ENCODE data around the gene CHDH.

The CHDH gene

DNA sequence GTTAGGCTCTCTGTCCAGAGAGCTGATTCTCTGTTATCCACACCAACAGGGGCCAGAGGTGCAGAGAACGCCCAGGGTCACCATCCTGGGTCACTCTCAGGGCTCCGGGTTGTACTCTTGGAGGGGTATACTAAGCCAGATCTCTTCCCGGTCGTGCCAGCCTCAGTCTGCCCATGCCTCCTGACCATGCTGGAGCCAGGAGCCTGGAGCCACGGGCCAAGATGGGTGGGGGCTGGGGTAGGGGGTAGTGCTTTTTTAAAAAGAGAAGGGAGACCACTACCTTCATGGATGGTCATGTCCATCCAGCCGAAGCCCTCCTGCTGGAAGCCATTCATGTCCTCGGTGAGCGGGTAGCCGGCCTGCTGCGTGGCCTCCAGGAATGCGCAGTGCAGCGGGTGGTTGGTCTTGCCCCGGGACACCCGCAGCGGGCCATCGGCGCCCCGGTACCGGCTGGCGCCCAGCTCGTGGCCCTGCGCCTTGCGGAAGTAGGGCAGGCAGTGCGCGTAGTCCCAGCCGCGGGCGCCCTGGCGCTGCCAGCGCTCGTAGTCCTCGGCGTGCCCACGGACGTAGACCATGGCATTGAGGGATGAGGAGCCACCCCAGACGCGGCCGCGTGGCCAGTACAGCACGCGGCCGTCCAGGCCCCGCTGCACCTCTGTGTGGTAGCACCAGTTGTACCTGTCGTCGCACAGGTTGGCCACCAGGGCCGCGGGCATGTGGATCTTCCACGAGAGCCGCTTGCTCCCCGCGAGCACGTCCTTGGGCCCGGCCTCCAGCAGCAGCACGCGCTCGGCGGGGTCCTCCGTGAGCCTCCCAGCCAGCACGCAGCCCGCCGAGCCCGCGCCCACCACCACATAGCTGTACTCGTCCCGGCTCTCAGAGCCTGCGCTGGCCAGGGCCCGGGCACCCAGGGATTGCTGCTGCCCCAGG is 22.9 kb downstream of the CHDH start:
- DNase-seq, result no peak

DNA sequence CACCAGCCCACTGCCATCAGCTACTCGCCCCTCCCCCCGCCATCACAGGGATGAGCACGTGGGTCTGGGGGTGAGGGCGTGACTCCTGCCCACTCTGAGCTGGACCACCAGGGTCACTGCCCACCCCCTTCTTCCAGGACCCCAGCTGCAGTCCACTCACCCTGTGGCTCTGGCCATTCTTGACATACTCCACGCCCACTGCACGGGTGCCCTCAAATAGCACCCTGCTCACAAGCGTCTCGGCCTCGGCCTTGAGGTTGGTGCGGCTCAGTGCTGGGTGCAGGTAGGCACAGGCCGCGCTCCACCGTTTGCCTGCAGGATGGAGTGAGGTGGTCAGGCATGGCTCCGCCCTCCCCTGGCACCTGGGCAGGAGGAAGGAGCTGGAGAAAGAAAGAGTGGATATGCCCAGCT is 23.9 kb downstream of the CHDH start:
- DNase-seq, result no peak

DNA sequence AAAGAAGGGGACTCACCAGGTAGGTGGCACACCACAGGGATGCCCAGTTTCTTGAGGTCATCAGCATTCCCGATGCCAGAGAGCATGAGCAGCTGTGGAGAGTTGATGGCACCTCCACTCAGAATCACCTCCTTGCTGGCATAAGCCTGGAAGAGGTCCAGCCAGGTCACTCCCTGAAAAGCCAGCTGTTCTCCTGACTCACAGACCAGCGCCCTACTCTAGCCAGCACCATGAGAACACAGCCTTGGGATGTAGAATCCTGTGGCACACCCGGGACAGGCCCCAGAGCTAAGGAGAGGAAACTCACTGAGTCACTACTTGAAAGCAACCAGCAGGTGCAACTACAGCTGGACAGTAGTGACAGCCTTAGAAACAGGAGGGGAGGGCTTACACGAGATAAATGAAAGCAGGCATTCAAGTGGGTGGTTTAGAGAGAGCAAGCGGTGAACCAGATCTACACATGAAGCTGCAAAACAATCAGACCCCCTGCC is 24.5 kb downstream of the CHDH start:
- DNase-seq, result no peak

DNA sequence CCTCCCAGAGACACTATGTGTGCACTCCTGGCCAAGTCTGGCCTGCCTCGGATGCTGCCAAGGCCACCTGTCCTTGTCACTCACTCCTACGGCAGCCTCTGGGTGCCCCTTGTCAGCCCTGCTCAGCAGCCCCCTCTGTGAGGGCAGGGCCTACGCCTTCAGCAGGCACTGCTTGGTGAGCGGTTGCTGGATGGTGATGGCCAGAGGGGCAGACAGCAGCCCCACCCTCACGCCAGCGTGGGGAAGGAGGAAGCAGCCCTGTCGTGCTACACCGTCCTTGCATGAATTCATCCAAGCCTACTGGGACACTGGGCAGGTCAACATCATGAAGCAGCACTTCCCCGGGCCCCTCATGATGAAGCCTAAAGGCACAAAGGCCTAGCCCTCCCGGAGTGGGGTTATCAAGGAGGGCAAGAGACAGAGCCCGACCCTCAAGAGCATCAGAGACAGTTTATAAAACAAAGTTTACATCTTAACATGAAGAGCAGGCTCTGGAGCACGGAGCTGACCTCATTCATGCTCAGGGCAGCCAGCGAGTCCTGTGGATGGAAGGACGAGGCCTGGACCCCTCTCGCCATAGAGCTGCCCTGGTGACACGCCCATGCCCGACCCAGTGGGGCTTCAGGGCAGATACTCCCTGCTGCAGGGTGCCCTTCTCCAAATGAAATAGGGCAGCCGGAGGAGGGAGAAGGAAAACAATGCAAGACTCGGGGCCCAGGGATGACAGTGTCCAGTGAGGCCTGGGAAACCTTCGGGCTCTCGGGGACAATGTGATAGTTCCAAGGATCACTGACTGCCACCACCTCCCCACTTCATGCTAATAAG is 25.3 kb downstream of the CHDH start:
- no peak for DNase-seq

DNA sequence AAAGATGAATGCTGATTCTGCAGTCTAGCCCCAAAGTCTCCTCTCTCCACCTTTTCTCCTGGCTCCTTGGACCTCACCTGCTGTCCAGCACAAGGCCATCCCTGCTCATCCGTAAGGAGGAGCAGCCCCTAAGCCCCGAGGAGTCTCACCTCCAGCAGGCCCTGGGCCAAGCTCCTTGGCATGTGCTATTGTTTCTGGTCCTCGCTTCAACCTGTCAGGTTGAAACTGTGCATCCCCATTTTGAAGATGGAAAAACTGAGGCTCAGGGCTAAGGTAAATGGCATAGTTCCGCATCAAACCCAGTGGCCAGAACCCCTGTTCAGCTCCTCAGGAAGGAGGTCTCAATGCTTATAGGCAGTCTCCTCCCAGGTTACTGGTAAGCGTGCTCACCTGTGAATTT is 26.1 kb downstream of the CHDH start:
- no peak for DNase-seq

DNA sequence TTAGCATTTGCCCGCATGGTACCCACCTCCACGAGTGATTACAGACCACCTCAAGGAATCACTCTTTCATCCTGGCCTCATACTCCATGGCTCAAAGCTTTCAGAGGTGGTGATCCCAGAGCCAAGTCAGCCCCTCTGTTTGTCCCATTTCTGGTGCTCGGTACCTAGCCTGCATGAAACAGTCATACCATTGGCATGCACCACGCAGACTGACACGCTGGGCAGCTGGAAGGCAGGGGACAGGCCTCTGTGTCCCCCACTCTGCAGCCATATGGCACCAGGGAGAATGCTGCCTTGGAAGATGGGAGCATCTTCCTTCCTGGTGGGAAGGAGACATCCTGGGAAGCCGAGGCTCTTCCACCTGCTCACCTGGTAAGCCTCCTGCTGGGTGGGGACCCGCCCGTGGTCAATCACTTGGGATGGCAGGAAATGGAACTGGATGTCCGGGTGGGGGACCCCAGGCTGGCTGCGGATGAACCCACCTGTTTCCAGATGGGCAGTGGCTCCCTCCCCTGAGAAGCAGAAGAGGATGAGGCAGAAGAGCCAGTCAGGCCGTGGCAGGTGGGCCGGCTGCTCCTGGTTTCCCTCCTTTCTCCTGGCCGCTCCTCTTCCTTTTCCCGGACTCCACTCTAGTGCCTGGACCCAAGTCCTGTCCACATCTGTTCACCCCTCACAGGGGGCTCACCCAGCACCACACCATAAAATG is 26.9 kb downstream of the CHDH start:
- DNase-seq, result no peak

DNA sequence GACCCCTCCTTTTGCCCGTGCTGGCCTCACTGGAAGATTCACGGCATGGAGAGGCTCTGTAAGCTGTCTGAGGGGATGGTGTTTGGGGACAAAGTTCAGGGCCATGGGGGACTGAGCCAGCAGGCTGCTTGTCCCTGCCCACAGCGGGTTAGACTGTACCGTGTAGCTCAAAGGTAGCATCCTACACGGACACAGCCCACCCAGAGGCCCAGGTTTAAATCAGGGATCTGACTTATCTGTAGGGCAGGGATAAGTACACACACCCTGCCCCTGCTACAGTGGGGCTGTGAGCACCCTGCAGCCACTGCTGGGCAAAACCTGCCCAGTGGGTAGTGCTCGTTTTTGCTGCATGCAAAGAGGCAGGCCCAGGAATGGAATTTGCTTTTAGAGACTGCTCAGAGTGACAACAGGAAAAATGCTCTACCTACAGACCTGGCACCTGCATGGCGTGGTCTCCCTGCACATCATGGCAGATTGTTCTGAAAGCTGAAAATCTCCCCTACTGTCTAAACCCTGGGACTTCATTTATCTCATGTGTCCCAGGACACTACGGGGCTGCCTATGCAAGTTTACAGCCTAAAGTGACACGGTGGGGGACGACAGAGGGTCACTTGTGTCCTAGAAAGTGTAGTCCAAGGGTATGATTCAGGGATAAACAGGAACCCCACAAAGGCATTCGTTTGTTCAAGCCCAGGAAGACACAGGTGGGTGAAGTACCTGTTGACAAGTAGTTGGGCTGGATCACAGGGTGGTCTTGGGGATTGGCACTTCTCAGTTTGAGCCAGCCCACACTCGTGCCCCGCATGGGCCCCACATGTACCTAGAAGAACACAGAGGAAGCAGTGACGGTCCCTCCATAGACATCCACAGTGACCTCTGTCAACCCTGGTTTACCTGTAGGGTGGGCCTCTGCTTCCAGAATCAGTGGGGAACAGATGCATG is 27.7 kb downstream of the CHDH start:
- no peak for DNase-seq

DNA sequence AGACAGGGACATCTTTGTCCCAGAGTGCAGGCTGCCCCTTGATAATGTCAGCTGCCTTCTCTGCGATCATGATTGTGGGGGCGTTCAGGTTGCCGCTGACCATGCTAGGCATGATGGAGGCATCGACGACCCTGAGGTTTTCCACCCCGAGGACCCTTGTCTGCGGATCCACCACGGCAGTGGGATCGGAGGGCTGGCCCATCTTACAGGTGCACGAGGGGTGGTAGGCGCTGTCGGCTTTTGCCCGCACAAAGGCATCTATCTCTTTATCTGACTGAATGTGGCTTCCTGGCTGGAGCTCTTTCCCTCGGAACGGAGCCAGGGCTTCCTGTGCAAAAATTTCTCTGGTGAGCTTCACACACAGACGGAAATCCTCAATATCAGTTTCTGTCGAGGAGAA is 28.4 kb downstream of the CHDH start:
- no peak for DNase-seq

DNA sequence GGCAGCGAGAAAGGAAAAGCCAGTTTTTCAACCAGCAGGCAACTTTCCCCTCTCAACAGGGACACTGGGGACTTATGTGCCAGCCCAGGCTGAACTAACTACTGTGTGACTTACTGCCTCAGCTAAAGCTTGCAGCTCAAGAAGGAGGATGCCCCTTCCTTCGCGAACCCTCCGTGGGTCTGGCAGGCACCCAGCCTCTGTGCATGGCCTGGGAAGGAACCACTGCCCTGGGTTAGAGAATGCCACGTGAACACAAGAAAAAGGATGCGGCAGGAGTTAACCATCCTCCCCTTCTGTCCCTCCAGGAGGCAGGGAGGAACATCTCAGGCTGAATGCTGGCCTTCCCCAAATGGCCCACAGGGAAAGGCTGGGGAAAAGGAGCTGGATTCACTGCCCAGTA is 29.0 kb downstream of the CHDH start:
- DNase-seq, result no peak

DNA sequence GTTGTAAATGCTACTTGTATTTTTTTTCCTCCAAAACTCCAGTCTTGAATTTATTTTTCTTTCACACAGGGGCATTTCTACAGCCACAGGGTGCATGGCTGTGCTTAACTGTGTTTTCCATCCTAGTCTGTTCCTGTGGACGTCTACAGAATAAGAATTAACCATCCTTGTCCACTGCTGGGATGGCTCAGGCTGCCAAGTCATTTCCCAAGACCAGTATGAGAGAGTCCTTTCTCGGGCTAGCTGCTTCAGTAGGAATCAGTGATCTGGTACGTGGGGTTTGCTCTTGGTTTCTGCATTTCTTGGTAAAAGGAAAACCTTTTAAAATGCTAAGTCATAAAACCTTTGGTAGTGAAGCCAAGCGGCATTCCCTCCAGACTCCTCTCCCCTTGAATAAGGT is 29.8 kb downstream of the CHDH start:
- no peak for DNase-seq

DNA sequence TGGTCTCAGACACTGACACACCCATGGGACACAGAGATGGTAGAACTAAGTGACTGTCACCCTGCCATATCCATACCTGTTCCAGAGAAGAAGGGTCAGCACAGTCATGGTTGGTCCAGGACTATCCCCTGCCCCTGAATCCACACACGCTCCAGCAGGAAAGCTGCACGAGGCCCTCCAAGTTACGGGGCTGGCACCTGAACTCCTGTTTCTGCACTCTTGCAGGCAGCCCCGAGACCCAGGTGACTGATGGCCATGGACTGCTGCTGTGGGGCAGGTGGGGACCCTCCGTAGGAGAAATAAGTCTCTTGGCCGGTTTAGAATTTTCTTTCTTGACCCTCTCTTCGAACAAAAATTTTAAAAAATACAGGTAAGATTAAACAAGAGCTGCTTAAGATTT is 30.6 kb downstream of the CHDH start:
- DNase-seq, result no peak

DNA sequence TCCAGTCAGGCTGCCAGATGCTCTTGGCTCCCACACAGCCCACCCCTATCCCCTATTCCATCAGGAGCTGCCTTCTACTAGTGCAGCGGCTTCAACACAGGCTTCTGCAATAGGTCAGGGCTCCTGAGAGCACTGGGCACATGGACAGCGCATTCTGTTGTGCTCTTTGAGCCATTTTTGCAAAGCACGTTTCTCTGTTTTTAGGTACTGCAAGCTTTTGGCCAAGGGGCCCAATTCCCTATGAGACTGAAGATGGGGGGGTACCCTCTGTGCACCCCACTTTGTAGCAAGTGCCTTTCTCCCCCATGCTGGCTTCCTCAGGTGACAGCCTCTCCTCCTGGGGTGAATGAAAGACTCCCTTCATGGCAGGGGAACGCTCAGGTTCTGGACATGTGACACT is 31.2 kb downstream of the CHDH start:
- DNase-seq, result no peak

DNA sequence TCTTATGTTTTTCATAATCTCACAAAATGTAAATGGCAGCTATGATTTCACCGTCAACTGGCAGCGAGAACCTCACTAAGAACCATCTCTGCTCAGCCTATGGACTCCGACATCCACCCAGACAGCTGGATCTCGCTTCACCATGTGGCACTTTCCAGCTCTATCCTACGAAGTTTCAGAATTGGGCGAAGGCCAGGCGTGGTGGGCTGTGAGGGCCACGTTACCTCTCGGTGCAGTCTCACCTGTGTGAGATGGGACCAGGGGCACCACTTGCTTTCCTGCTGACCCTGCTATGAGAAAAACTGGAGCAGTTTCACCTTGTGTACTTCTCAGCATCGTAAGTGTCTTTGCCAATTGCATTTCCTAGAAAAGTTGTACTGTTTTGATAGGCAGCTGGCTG is 32.3 kb downstream of the CHDH start:
- DNase-seq, result no peak

DNA sequence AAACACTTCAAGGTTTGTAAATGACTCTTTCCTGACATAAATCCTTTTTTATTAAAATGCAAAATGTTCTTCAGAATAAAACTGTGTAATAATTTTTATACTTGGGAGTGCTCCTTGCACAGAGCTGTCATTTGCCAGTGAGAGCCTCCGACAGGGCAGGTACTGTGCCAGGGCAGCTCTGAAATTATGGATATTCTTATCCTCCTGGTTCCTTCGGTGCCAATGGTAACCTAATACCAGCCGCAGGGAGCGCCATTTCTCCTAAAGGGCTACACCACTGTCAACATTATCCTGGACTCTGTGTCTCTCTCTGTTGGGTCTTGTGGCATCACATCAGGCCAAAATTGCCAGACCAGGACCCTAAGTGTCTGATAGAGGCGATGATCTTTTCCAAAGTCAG is 33.0 kb downstream of the CHDH start:
- DNase-seq, result no peak

DNA sequence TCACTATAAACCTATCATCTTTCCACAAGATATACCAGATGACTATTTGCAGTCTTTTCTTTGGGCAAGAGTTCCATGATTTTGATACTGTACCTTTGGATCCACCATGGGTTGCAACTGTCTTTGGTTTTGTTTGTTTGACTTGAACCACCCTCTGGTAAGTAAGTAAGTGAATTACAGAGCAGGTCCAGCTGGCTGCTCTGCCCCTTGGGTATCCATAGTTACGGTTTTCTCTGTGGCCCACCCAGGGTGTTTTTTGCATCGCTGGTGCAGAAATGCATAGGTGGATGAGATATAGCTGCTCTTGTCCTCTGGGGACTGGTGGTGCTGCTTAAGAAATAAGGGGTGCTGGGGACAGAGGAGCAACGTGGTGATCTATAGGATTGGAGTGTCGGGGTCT is 33.8 kb downstream of the CHDH start:
- DNase-seq, result no peak

DNA sequence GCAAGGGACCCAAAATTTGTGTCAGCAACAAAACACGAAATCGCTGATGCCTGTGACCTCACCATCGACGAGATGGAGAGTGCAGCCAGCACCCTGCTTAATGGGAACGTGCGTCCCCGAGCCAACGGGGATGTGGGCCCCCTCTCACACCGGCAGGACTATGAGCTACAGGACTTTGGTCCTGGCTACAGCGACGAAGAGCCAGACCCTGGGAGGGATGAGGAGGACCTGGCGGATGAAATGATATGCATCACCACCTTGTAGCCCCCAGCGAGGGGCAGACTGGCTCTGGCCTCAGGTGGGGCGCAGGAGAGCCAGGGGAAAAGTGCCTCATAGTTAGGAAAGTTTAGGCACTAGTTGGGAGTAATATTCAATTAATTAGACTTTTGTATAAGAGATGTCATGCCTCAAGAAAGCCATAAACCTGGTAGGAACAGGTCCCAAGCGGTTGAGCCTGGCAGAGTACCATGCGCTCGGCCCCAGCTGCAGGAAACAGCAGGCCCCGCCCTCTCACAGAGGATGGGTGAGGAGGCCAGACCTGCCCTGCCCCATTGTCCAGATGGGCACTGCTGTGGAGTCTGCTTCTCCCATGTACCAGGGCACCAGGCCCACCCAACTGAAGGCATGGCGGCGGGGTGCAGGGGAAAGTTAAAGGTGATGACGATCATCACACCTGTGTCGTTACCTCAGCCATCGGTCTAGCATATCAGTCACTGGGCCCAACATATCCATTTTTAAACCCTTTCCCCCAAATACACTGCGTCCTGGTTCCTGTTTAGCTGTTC is 34.9 kb downstream of the CHDH start:
- no peak for DNase-seq

DNA sequence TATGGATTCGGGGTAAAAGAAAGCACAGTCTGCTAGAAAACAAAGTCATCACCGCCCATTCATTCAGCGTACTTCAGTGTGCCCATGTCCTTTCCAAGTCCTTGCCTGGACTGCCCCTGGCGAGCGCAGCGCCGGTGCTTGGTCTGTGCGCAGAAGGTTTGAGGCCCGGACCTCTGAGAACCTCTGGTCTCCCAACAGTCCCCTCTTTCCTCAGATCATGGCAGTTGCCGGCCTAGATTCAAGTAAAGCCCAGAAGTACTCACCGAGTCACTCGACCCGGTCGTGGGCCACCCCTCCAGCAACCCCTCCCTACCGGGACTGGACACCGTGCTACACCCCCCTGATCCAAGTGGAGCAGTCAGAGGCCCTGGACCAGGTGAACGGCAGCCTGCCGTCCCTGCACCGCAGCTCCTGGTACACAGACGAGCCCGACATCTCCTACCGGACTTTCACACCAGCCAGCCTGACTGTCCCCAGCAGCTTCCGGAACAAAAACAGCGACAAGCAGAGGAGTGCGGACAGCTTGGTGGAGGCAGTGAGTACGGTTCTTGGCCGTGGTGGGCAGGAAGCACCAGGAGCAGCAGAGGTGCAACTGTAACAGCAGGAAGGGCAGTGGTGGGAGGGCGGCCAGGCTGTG is 36.3 kb downstream of the CHDH start:
- no peak for DNase-seq

DNA sequence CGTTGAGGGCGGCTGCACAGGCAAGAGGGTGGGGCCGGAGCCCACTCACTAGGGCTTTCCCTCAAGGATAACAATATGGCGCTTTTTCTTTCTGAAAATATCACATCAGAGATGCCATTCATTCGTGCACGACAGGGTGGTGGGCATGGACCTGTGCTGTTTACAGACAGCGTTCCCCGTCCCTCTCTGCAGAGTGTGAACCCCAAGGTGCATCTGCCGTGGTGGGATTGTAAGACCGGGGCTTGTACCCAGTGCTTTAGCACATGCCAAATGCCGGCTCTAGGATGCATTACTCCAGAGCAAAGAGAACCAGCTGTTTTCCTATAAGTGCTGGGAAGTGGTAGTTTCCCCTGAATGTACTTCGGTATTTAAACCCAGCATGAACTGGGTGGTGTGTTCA is 37.0 kb downstream of the CHDH start:
- DNase-seq, result no peak

DNA sequence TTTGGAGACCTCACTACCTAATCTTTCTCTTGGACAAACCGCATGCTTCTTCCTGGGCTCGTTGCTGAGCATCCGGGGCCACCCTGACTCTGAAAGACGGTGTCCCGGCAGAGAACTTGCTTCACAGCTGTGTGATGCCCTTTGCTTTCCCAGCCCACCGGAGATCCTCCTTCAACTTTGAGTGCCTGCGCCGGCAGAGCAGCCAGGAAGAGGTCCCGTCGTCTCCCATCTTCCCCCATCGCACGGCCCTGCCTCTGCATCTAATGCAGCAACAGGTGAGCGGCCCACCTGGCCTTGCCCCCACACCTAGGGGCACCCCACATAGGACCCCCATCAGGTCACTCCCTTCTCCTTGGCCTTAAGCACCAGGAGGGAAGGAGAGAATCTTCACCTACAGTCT is 37.7 kb downstream of the CHDH start:
- DNase-seq, result no peak

DNA sequence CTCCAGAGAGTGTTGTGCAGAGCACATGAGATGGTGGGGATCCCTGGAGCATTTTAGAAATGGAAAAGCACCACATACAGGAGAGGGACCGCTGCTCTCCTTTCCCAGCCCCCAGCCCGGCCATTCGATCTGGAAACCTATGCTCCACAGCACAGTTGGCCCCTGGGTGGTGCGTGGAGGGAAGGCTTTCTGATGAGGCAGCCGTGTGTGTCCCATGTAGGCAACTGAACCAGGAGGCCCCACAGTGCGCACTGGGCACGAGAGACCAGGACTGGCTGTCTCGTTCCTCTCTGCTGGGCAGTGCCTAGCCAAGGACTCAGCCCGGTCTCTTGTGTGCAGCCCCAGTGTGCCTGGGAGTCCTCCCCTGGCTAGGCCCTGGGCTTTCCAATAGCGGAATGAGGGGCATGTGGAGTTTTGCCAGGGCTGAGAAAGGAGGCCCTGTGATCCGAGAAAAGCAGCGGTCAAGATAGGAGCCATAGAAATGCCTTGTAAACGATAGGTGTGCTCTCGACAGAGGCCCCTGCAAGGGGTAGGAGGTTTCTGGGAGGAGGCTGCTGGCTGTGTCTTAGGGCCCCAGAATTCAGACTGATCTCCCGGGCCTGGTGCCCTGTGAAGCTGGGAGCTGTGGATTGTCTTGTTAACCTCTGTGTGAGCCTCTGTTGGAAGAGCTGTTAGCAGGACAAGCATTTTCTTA is 39.0 kb downstream of the CHDH start:
- no peak for DNase-seq
